DOHH2 (cell line): ENCODE data around the gene LOXL4.

Experiments used
- H3F3A ChIP-seq: fragments of 200-600 bp; sonication (generic), shearing (Covaris generic); 2 replicates; pipeline ENCODE4 v1.6.0; 2016; ENCODE audit warnings: antibody characterized with exemption, mild to moderate bottlenecking; ENCODE audit not compliant: control insufficient read depth, insufficient read depth
- H3K27ac ChIP-seq: fragments of 200-600 bp; sonication (generic); 2 replicates; pipeline ENCODE4 v1.5.1; 2014; ENCODE audit warnings: low read depth, mild to moderate bottlenecking, low read length, moderate library complexity
- H3K27me3 ChIP-seq: fragments of 200-600 bp; sonication (generic); 2 replicates; pipeline ENCODE4 v1.6.1; 2014; ENCODE audit warnings: mild to moderate bottlenecking, low read length, mixed read lengths; ENCODE audit not compliant: control insufficient read depth
- H3K36me3 ChIP-seq: fragments of 200-600 bp; sonication (generic); 2 replicates; pipeline ENCODE4 v1.6.1; 2014; ENCODE audit warnings: mild to moderate bottlenecking, low read length, moderate library complexity, mixed read lengths; ENCODE audit not compliant: control insufficient read depth
- H3K4me1 ChIP-seq: fragments of 200-600 bp; sonication (generic); 2 replicates; pipeline ENCODE4 v1.6.1; 2014; ENCODE audit warnings: mild to moderate bottlenecking, low read length, mixed read lengths; ENCODE audit not compliant: control insufficient read depth
- H3K4me2 ChIP-seq: fragments of 200-600 bp; sonication (generic); 2 replicates; pipeline ENCODE4 v1.6.0; 2014; ENCODE audit warnings: mild to moderate bottlenecking, low read length, moderate library complexity
- H3K4me3 ChIP-seq: fragments of 200-600 bp; sonication (generic); 2 replicates; pipeline ENCODE4 v1.5.1; 2014; ENCODE audit warnings: mild to moderate bottlenecking, low read length, mixed read lengths
- H3K79me2 ChIP-seq: fragments of 200-600 bp; sonication (generic); 2 replicates; pipeline ENCODE4 v1.6.1; 2014; ENCODE audit warnings: mild to moderate bottlenecking, low read length, mixed read lengths; ENCODE audit not compliant: control insufficient read depth
- H3K9me2 ChIP-seq: fragments of 200-600 bp; sonication (generic); replicated peaks from 2 replicates; pipeline ENCODE4 v1.6.1; 2014; ENCODE audit warnings: mild to moderate bottlenecking, low read length, mixed read lengths; ENCODE audit not compliant: control insufficient read depth
- H3K9me3 ChIP-seq: fragments of 200-600 bp; sonication (generic); 2 replicates; pipeline ENCODE4 v1.6.1; 2014; ENCODE audit warnings: antibody characterized with exemption, low read length, mixed read lengths; ENCODE audit not compliant: control insufficient read depth, insufficient read depth
- H4K20me1 ChIP-seq: fragments of 200-600 bp; sonication (generic); 2 replicates; pipeline ENCODE4 v1.6.0; 2014; ENCODE audit warnings: low read depth, mild to moderate bottlenecking, antibody characterized with exemption, low read length, moderate library complexity; ENCODE audit not compliant: control insufficient read depth, insufficient read depth
- EZH2phosphoT487 ChIP-seq: fragments of 200-600 bp; sonication (generic); IDR thresholded peaks from 2 replicates; pipeline ENCODE4 v1.6.1; 2017; ENCODE audit warnings: borderline replicate concordance, mild to moderate bottlenecking, antibody characterized with exemption, low read length, moderate library complexity, mixed read lengths
- TF ChIP-seq, protein P1 (sequence below): fragments of 200-600 bp; sonication (generic); IDR thresholded peaks from one replicate; pipeline ENCODE4 v1.5.1; 2014; ENCODE audit warnings: antibody characterized with exemption, mild to moderate bottlenecking, low read depth, low read length; ENCODE audit not compliant: poor library complexity, severe bottlenecking

The LOXL4 gene

GRCh38 chr10:98256692-98257091, 11.3 kb downstream of the LOXL4 start:
- no peak overlapping the region for H3K27ac ChIP-seq
- no peaks in the 10 kb centered on the region for H3K9me3 ChIP-seq
- no peak overlapping the region for H3K4me2 ChIP-seq
- H3K4me1 ChIP-seq = no peaks in the 10 kb centered on the region
- H3K4me3 ChIP-seq = no peak overlapping the region
- H3K79me2 ChIP-seq = no peaks in the 10 kb centered on the region
- TF ChIP-seq, protein P1, sequence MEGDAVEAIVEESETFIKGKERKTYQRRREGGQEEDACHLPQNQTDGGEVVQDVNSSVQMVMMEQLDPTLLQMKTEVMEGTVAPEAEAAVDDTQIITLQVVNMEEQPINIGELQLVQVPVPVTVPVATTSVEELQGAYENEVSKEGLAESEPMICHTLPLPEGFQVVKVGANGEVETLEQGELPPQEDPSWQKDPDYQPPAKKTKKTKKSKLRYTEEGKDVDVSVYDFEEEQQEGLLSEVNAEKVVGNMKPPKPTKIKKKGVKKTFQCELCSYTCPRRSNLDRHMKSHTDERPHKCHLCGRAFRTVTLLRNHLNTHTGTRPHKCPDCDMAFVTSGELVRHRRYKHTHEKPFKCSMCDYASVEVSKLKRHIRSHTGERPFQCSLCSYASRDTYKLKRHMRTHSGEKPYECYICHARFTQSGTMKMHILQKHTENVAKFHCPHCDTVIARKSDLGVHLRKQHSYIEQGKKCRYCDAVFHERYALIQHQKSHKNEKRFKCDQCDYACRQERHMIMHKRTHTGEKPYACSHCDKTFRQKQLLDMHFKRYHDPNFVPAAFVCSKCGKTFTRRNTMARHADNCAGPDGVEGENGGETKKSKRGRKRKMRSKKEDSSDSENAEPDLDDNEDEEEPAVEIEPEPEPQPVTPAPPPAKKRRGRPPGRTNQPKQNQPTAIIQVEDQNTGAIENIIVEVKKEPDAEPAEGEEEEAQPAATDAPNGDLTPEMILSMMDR = no peak
- no peak for TF ChIP-seq EZH2phosphoT487
- H3K36me3 ChIP-seq = no peaks in the 10 kb centered on the region; the same call in 1 of the 2 replicates
- H3K27me3 ChIP-seq = no peaks in the 10 kb centered on the region
- no peaks in the 10 kb centered on the region for H3K9me2 ChIP-seq
- no peaks in the 10 kb centered on the region for H3F3A ChIP-seq
- no peaks in the 10 kb centered on the region; the same call in 1 of the 2 replicates for H4K20me1 ChIP-seq

GRCh38 chr10:98255146-98255877, 12.7 kb downstream of the LOXL4 start:
- no peaks in the 10 kb centered on the region for H3F3A ChIP-seq
- no peaks in the 10 kb centered on the region for H3K4me1 ChIP-seq
- no peaks in the 10 kb centered on the region for H3K9me2 ChIP-seq
- H3K4me3 ChIP-seq = no peak overlapping the region
- no peaks in the 10 kb centered on the region; the same call in 1 of the 2 replicates for H4K20me1 ChIP-seq
- TF ChIP-seq EZH2phosphoT487 = no peak
- TF ChIP-seq, protein P1 = no peak
- H3K9me3 ChIP-seq = no peaks in the 10 kb centered on the region
- no peaks in the 10 kb centered on the region for H3K27me3 ChIP-seq
- H3K36me3 ChIP-seq = peaks cover 5% of the 10 kb centered on the region
- no peaks in the 10 kb centered on the region for H3K79me2 ChIP-seq
- H3K4me2 ChIP-seq = no peak overlapping the region
- H3K27ac ChIP-seq = no peak overlapping the region

DNA sequence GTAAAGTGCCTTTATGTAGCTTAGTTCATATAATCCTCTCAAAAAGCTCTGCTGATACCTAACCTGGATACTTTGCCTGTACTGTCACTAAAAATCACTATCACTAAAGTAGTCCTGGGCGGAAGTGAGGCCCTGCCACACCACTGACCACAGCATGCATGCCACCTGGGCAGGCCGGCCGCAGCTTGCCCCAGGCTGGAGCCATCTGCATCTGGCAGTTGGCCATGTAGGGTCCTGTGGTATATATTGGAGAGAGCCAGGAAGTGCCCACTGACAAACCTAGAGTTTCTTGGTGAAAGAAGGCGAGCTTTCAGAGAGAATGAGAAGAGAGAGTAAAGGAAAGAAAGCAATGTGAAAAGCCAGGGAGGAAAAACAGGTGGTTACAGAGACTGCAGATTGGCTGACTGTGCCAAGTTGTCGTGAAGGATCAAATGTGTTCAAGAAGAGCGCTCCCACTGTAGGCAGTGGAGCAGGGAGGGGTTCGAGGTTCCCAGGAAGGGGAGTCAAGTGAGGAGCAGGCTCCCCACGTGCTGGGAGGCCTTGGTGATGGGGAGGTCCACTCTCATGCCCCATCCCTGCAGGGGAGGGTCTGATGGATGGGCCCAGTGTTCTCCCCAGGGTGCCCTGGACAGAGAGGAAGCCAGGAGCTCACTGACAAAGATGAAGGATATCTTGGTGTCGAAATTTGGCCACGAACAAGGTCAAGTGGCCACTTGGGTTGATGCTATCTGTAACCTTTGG, 13.6 kb downstream of the LOXL4 start:
- no peaks in the 10 kb centered on the region for H3K9me3 ChIP-seq
- H3K36me3 ChIP-seq = peaks cover 13% of the 10 kb centered on the region
- H3K9me2 ChIP-seq = no peaks in the 10 kb centered on the region
- H3K27ac ChIP-seq = no peak overlapping the region
- H3K4me1 ChIP-seq = no peaks in the 10 kb centered on the region
- H3K4me3 ChIP-seq = no peak overlapping the region
- H3F3A ChIP-seq = no peaks in the 10 kb centered on the region
- no peaks in the 10 kb centered on the region; the same call in 1 of the 2 replicates for H4K20me1 ChIP-seq
- no peak overlapping the region for H3K4me2 ChIP-seq
- H3K27me3 ChIP-seq = no peaks in the 10 kb centered on the region
- no peak for TF ChIP-seq EZH2phosphoT487
- TF ChIP-seq, protein P1 = no peak
- H3K79me2 ChIP-seq = no peaks in the 10 kb centered on the region
